HepG2 (cell line): ENCODE results near the gene ARL4D. TPM values are rescaled to one million over a fixed set of nuclear protein-coding genes. Genes with fewer than 3 reads are reported as not detected.

Experiments
- ADNP ChIP-seq: sonication (generic); formaldehyde crosslinking; IDR thresholded peaks from 2 replicates; pipeline ENCODE4 v1.4.0; 2020; ENCODE audit warnings: missing genetic modification reagents
- AGO1 ChIP-seq: fragments of 200-400 bp; formaldehyde crosslinking; IDR thresholded peaks from 2 replicates; pipeline ENCODE4 v1.6.1; 2017; ENCODE audit warnings: mild to moderate bottlenecking, low read depth, low read length, moderate library complexity; ENCODE audit not compliant: poor library complexity, severe bottlenecking
- EHMT2 ChIP-seq: fragments of 200-600 bp; sonication (generic); IDR thresholded peaks from 2 replicates; pipeline ENCODE4 v1.7.0; 2017; ENCODE audit warnings: antibody characterized with exemption, low read depth, low read length, borderline replicate concordance
- HOXA3 ChIP-seq: sonication (generic); formaldehyde crosslinking; IDR thresholded peaks from 2 replicates; pipeline ENCODE4 v1.5.0; 2020; ENCODE audit warnings: missing genetic modification reagents
- PHF20 ChIP-seq: sonication (generic); formaldehyde crosslinking; IDR thresholded peaks from 2 replicates; pipeline ENCODE4 v1.5.0; 2020; ENCODE audit warnings: mild to moderate bottlenecking, missing genetic modification reagents
- RFX1 ChIP-seq: fragments of 450-650 bp; IDR thresholded peaks from 2 replicates; pipeline ENCODE4 v1.6.1; 2017
- TAF15 ChIP-seq: fragments of 200-400 bp; formaldehyde crosslinking; IDR thresholded peaks from one replicate; pipeline ENCODE4 v1.6.1; 2018; ENCODE audit warnings: mild to moderate bottlenecking, low read depth, low read length; ENCODE audit not compliant: poor library complexity, severe bottlenecking
- ZBTB1 ChIP-seq: sonication (generic); formaldehyde crosslinking; IDR thresholded peaks from 2 replicates; pipeline ENCODE4 v1.4.0; 2020; ENCODE audit warnings: missing genetic modification reagents, borderline replicate concordance
- ZBTB7B ChIP-seq: sonication (generic); formaldehyde crosslinking; IDR thresholded peaks from 2 replicates; pipeline ENCODE4 v1.4.0; 2020; ENCODE audit warnings: missing genetic modification reagents
- ZFY ChIP-seq: sonication (generic); formaldehyde crosslinking; IDR thresholded peaks from 2 replicates; pipeline ENCODE4 v1.4.0; 2020; ENCODE audit warnings: missing genetic modification reagents
- ZNF264 ChIP-seq: sonication (generic); formaldehyde crosslinking; IDR thresholded peaks from 2 replicates; pipeline ENCODE4 v1.4.0; 2020; ENCODE audit warnings: missing genetic modification reagents
- ZNF720 ChIP-seq: sonication (generic); formaldehyde crosslinking; IDR thresholded peaks from 2 replicates; pipeline ENCODE4 v1.4.0; 2020; ENCODE audit warnings: missing genetic modification reagents
- polyA plus RNA-seq, 8 experiments: library from polyadenylated mRNA; depleted of rRNA in 3 of 8; stranded (reverse) in 7 of 8; unstranded in 1 of 8; fragments of >200 nt; fragmentation: Illumina TruSeq in 4 of 8; extraction: Trizol in 4 of 8; gene quantifications; 2 replicates each; pipeline versions ENCODE4 v1.2.1 to v1.2.3, GENCODE V29; 2011 to 2016; ENCODE audit warnings: low read depth in 4 of 8, missing spikeins in 1 of 8, mixed read lengths in 1 of 8; ENCODE audit not compliant: insufficient read depth in 1 of 8
- total RNA-seq, 5 experiments: library from RNA; depleted of rRNA; stranded (reverse); fragments of >200 nt; fragmentation: Illumina TruSeq; extraction: Trizol; gene quantifications; 2 replicates each; pipeline ENCODE4 v1.2.3, GENCODE V29; 2016; ENCODE audit warnings: low read depth in 1 of 5
- TF ChIP-seq, protein P1 (sequence below), 2 experiments: sonication (generic) in 1 of 2; formaldehyde crosslinking in 1 of 2; IDR thresholded peaks; 2 replicates each; pipeline versions ENCODE4 v1.4.0 to v1.6.1; 2018 to 2020; ENCODE audit warnings: missing genetic modification reagents in 2 of 2, borderline replicate concordance in 1 of 2, low read depth in 1 of 2, mild to moderate bottlenecking in 1 of 2, missing biosample characterization in 1 of 2
- TF ChIP-seq, protein P2 (sequence below): sonication (generic); formaldehyde crosslinking; IDR thresholded peaks from 2 replicates; pipeline ENCODE4 v1.5.1; 2020; ENCODE audit warnings: mild to moderate bottlenecking, missing genetic modification reagents
- TF ChIP-seq, protein P3 (sequence below): sonication (generic); formaldehyde crosslinking; IDR thresholded peaks from 2 replicates; pipeline ENCODE4 v1.5.0; 2020; ENCODE audit warnings: missing genetic modification reagents
- TF ChIP-seq, protein P4 (sequence below): sonication (generic); formaldehyde crosslinking; IDR thresholded peaks from 2 replicates; pipeline ENCODE4 v1.4.0; 2020; ENCODE audit warnings: missing genetic modification reagents, mild to moderate bottlenecking, borderline replicate concordance
- TF ChIP-seq, protein P5 (sequence below): sonication (generic); formaldehyde crosslinking; conservative IDR thresholded peaks from 2 replicates; pipeline ENCODE4 v1.8.1; 2023; ENCODE audit warnings: missing genetic modification reagents

The ARL4D gene
- total and polyA plus RNA-seq, 2 of the 13 experiments (the other 11 are each of a cell fraction or from before 2014, with no cell fraction given) = 9.0 to 25.9 TPM

DNA sequence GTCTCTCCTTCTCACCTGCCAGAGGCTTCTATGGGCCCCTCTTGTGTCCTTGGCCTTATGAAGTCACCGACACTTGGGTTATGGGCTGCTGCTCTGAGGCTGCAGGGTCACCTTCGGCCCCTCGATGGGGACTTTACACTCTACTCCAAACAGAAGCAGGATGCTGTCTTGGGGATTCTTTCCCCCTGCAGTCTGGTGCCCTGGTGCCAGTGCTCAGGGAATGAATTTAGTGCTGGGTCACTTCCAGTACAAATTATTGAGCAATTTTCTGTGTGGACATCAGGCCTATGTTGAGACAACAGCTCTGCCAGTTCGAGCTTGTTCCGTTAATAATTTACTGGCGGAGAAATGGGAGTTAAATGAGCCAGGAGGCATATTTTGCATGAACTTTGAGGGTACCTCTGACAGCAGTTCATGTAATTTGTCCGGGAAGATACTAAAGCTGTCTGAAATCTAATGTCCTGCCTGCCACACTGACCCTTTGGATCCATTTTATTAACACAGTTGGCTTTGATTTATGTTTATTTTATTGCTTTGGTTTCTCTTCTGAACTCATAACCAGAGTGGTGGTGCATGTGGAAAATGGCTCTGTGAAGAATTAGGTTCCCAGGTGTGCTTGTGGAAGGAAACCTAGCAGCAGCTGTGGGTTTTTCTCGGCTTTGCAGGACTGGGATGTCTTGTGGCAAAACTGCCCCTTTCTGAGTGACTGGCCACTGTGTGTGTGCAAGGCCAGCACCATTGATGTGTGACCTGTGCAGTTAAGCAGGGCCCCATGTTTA lies 50.9 kb downstream of the ARL4D start (continued):
- TF ChIP-seq, protein P1, sequence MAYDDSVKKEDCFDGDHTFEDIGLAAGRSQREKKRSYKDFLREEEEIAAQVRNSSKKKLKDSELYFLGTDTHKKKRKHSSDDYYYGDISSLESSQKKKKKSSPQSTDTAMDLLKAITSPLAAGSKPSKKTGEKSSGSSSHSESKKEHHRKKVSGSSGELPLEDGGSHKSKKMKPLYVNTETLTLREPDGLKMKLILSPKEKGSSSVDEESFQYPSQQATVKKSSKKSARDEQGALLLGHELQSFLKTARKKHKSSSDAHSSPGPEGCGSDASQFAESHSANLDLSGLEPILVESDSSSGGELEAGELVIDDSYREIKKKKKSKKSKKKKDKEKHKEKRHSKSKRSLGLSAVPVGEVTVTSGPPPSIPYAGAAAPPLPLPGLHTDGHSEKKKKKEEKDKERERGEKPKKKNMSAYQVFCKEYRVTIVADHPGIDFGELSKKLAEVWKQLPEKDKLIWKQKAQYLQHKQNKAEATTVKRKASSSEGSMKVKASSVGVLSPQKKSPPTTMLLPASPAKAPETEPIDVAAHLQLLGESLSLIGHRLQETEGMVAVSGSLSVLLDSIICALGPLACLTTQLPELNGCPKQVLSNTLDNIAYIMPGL (CRISPR knock-in tag; IDR thresholded peaks at IDR 0.05; ENCODE audit: borderline replicate concordance in 1 of 2, low read depth in 1 of 2) = peak; percentile 2 to 32
- TF ChIP-seq ZNF264 (peak; percentile 97), ADNP (CRISPR knock-in tag) (no peak), HOXA3 (peak; percentile 91), ZBTB1 (CRISPR knock-in tag) (no peak), AGO1 (no peak), ZBTB7B (CRISPR knock-in tag) (peak; percentile 73), TAF15 (no peak), ZFY (CRISPR knock-in tag) (no peak; the same call in 1 of the 2 replicates), RFX1 (no peak), ZNF720 (CRISPR knock-in tag) (no peak), EHMT2 (no peak), PHF20 (CRISPR knock-in tag) (no peak)
- TF ChIP-seq, protein P2, sequence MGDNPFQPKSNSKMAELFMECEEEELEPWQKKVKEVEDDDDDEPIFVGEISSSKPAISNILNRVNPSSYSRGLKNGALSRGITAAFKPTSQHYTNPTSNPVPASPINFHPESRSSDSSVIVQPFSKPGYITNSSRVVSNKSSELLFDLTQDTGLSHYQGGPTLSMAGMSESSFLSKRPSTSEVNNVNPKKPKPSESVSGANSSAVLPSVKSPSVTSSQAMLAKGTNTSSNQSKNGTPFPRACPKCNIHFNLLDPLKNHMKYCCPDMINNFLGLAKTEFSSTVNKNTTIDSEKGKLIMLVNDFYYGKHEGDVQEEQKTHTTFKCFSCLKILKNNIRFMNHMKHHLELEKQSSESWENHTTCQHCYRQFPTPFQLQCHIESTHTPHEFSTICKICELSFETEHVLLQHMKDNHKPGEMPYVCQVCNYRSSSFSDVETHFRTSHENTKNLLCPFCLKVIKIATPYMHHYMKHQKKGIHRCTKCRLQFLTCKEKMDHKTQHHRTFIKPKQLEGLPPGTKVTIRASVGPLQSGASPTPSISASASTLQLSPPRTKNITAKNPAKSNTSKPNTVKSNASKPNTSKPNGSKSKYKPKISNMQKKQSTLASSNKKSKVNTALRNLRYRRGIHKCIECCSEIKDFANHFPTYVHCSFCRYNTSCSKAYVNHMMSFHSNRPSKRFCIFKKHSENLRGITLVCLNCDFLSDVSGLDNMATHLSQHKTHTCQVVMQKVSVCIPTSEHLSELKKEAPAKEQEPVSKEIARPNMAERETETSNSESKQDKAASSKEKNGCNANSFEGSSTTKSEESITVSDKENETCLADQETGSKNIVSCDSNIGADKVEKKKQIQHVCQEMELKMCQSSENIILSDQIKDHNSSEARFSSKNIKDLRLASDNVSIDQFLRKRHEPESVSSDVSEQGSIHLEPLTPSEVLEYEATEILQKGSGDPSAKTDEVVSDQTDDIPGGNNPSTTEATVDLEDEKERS (CRISPR knock-in tag) = peak; percentile 61
- TF ChIP-seq, protein P3, sequence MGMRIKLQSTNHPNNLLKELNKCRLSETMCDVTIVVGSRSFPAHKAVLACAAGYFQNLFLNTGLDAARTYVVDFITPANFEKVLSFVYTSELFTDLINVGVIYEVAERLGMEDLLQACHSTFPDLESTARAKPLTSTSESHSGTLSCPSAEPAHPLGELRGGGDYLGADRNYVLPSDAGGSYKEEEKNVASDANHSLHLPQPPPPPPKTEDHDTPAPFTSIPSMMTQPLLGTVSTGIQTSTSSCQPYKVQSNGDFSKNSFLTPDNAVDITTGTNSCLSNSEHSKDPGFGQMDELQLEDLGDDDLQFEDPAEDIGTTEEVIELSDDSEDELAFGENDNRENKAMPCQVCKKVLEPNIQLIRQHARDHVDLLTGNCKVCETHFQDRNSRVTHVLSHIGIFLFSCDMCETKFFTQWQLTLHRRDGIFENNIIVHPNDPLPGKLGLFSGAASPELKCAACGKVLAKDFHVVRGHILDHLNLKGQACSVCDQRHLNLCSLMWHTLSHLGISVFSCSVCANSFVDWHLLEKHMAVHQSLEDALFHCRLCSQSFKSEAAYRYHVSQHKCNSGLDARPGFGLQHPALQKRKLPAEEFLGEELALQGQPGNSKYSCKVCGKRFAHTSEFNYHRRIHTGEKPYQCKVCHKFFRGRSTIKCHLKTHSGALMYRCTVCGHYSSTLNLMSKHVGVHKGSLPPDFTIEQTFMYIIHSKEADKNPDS (CRISPR knock-in tag) = peak; percentile 81; the same call in 1 of the 2 replicates
- TF ChIP-seq, protein P4, sequence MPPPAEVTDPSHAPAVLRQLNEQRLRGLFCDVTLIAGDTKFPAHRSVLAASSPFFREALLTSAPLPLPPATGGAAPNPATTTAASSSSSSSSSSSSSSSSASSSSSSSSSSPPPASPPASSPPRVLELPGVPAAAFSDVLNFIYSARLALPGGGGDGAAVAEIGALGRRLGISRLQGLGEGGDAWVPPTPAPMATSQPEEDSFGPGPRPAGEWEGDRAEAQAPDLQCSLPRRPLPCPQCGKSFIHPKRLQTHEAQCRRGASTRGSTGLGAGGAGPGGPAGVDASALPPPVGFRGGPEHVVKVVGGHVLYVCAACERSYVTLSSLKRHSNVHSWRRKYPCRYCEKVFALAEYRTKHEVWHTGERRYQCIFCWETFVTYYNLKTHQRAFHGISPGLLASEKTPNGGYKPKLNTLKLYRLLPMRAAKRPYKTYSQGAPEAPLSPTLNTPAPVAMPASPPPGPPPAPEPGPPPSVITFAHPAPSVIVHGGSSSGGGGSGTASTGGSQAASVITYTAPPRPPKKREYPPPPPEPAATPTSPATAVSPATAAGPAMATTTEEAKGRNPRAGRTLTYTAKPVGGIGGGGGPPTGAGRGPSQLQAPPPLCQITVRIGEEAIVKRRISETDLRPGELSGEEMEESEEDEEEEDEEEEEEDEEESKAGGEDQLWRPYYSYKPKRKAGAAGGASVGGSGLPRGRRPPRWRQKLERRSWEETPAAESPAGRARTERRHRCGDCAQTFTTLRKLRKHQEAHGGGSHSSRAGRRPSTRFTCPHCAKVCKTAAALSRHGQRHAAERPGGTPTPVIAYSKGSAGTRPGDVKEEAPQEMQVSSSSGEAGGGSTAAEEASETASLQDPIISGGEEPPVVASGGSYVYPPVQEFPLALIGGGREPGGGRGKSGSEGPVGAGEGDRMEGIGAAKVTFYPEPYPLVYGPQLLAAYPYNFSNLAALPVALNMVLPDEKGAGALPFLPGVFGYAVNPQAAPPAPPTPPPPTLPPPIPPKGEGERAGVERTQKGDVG (CRISPR knock-in tag) = no peak
- TF ChIP-seq, protein P5, sequence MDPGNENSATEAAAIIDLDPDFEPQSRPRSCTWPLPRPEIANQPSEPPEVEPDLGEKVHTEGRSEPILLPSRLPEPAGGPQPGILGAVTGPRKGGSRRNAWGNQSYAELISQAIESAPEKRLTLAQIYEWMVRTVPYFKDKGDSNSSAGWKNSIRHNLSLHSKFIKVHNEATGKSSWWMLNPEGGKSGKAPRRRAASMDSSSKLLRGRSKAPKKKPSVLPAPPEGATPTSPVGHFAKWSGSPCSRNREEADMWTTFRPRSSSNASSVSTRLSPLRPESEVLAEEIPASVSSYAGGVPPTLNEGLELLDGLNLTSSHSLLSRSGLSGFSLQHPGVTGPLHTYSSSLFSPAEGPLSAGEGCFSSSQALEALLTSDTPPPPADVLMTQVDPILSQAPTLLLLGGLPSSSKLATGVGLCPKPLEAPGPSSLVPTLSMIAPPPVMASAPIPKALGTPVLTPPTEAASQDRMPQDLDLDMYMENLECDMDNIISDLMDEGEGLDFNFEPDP (CRISPR knock-in tag) = no peak
